IgD-negative memory B cell (primary cell): ENCODE data around the gene OR4D2. TPM values are rescaled to one million over a fixed set of nuclear protein-coding genes. Genes with fewer than 3 reads are reported as not detected.

Experiments used
- H3K27ac Mint-ChIP-seq, 3 donors: one replicate each; pipeline ENCODE4 v1.8.0; 2020 to 2022; ENCODE audit warnings: mild to moderate bottlenecking in 3 of 3, mixed read lengths in 3 of 3, moderate library complexity in 1 of 3
- H3K27me3 Mint-ChIP-seq: one replicate; pipeline ENCODE4 v1.8.0; 2021; ENCODE audit warnings: mixed read lengths
- H3K36me3 Mint-ChIP-seq: one replicate; pipeline ENCODE4 v1.8.0; 2020; ENCODE audit warnings: mild to moderate bottlenecking, mixed read lengths
- H3K4me1 Mint-ChIP-seq, 3 donors: one replicate each; pipeline ENCODE4 v1.8.0; 2020 to 2022; ENCODE audit warnings: mixed read lengths in 3 of 3, mild to moderate bottlenecking in 1 of 3
- H3K4me3 Mint-ChIP-seq, 4 donors: one replicate each; pipeline ENCODE4 v1.8.0; 2020 to 2022; ENCODE audit warnings: mild to moderate bottlenecking in 4 of 4, mixed read lengths in 4 of 4, moderate library complexity in 3 of 4
- H3K9me3 Mint-ChIP-seq, 3 donors: one replicate each; pipeline ENCODE4 v1.8.0; 2020 to 2021; ENCODE audit warnings: mixed read lengths in 3 of 3, mild to moderate bottlenecking in 1 of 3
- polyA plus RNA-seq: library from polyadenylated mRNA; unstranded; fragments of 300-500 nt; fragmentation: Illumina TruSeq; gene quantifications from one replicate; pipeline ENCODE4 v1.2.3, GENCODE V29; 2021

Gene OR4D2
- polyA plus RNA-seq, 1 donor from 2014 or later, result not detected

- H3K4me3 Mint-ChIP-seq, result peak overlapping the region in 1 of 4 donors; percentile 42
- no peaks in the 10 kb centered on the region for H3K36me3 Mint-ChIP-seq
- H3K27me3 Mint-ChIP-seq, result no peaks in the 10 kb centered on the region
- H3K4me1 Mint-ChIP-seq, result peaks cover 20 to 28% (median 25%) of the 10 kb centered on the region in 3 donors
- H3K9me3 Mint-ChIP-seq, result no peaks in the 10 kb centered on the region
- peak overlapping the region in 2 of 3 donors; percentile 67 to 80 for H3K27ac Mint-ChIP-seq
These were observed 48.9 kb downstream of the OR4D2 start for GRCh38 chr17:58215685-58216084.

GRCh38 chr17:58217766-58218165, 51.0 kb downstream of the OR4D2 start:
- H3K9me3 Mint-ChIP-seq, result no peaks in the 10 kb centered on the region
- H3K27me3 Mint-ChIP-seq, result no peaks in the 10 kb centered on the region
- peak overlapping the region; percentile 69 to 97 (median 91) for H3K27ac Mint-ChIP-seq
- peaks cover 20 to 31% (median 25%) of the 10 kb centered on the region in 3 donors for H3K4me1 Mint-ChIP-seq
- H3K36me3 Mint-ChIP-seq, result no peaks in the 10 kb centered on the region
- peak overlapping the region; percentile 9 to 90 (median 64) for H3K4me3 Mint-ChIP-seq

DNA sequence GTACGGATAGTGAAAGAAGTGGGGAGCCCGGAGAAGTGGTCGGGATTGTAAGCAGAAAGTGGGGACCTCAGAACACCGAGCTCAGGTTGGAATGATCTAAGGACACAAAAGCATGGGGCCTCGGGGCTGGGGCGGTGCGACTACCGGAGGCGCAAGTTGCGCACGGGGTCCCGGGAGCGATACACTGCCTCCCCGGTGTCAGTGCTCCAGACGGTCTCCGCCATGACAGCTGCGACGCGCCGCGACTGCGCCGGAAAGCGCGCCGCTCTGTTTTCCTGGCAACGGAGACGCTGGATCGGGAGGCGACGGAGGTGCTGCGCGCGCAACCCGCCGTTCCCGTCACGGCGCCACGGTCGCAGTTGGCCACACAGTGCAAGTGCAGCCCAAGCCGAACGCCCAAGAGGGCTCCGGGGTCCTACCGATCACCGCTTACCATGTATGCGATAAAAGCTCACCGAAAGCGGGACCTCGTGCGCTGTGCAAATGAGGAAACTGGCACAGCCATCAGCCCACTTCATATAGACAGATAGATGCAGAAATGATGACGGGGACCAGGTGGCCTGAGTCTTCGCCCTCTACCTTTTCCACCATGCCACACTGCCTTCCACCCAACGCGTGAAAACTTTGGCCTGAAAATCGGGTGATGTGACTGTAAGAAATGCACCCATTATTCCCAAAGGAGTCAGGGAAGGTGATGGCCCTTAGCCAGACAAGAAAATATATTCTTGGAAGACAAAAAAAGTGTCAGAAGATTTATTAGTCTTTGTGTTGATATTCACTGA, 52.4 kb downstream of the OR4D2 start, which contains the start of gene MKS1:
Gene MKS1, minus strand, starts transcription at position 249 of the 782 bp plus-strand sequence. Its CDS starts 25 bp downstream, at position 224.
- peak within 1 kb of the TSS; percentile 90 to 99 (median 97) for H3K4me3 Mint-ChIP-seq
- H3K27ac Mint-ChIP-seq, result peak within 1 kb of the TSS; percentile 91 to 97 (median 97)
- no peaks in the 10 kb centered on the region for H3K27me3 Mint-ChIP-seq
- peaks cover 20 to 31% (median 25%) of the 10 kb centered on the region in 3 donors for H3K4me1 Mint-ChIP-seq
- no peaks in the 10 kb centered on the region for H3K9me3 Mint-ChIP-seq
- no peaks in the 10 kb centered on the region for H3K36me3 Mint-ChIP-seq

GRCh38 chr17:58219789-58220183, 53.0 kb downstream of the OR4D2 start:
- H3K27me3 Mint-ChIP-seq, result no peaks in the 10 kb centered on the region
- H3K36me3 Mint-ChIP-seq, result no peaks in the 10 kb centered on the region
- peak overlapping the region; percentile 91 to 97 (median 97) for H3K27ac Mint-ChIP-seq
- H3K9me3 Mint-ChIP-seq, result no peaks in the 10 kb centered on the region
- H3K4me3 Mint-ChIP-seq, result peak overlapping the region; percentile 90 to 99 (median 97)
- H3K4me1 Mint-ChIP-seq, result peaks cover 20 to 31% (median 25%) of the 10 kb centered on the region in 3 donors

Other genes with a start within 250 kb of the OR4D2 start
- not detected for gene CUEDC1, start 211.6 kb upstream of the OR4D2 start, polyA plus RNA-seq
- gene VEZF1, start 178.7 kb upstream of the OR4D2 start, polyA plus RNA-seq, result 38.3 TPM
- 57.3 TPM for gene SRSF1, start 159.7 kb upstream of the OR4D2 start, polyA plus RNA-seq
- 0.55 TPM for gene DYNLL2, start 83.6 kb upstream of the OR4D2 start, polyA plus RNA-seq
- 0.11 TPM for gene OR4D1, start 18.6 kb upstream of the OR4D2 start, polyA plus RNA-seq
- gene EPX, start 25.7 kb downstream of the OR4D2 start, polyA plus RNA-seq, result not detected
- gene MKS1, start 52.3 kb downstream of the OR4D2 start, polyA plus RNA-seq, result 5.9 TPM
- not detected for gene LPO, start 71.6 kb downstream of the OR4D2 start, polyA plus RNA-seq
- not detected for gene MPO, start 114.0 kb downstream of the OR4D2 start, polyA plus RNA-seq
- 1.3 TPM for gene TSPOAP1, start 161.8 kb downstream of the OR4D2 start, polyA plus RNA-seq
- 94.2 TPM for gene SUPT4H1, start 185.2 kb downstream of the OR4D2 start, polyA plus RNA-seq